C1 segment of cervical spinal cord (tissue), 14 donors: ENCODE results near the gene VAPB.

ENCODE experiments used
- DNase-seq, 14 donors: peaks; one replicate each; lab custom pipeline; 2025; lab: John Stamatoyannopoulos, UW

VAPB gene

GRCh38 chr20:58481481-58482021, 92.5 kb downstream of the VAPB start:
- DNase-seq = peak in 2 of 14 donors; percentile 6 to 21

- DNase-seq = no peak
Measured at GRCh38 chr20:58482416-58482815, 93.4 kb downstream of the VAPB start.

GRCh38 chr20:58483051-58483450, 94.0 kb downstream of the VAPB start:
- no peak for DNase-seq

- no peak for DNase-seq
Measured at GRCh38 chr20:58483470-58483869, 94.4 kb downstream of the VAPB start.

GRCh38 chr20:58485393-58485792, 96.4 kb downstream of the VAPB start:
- DNase-seq = no peak

- DNase-seq = no peak
Measured at GRCh38 chr20:58486207-58486606, 97.2 kb downstream of the VAPB start.

GRCh38 chr20:58492074-58492718, 103.2 kb downstream of the VAPB start:
- no peak for DNase-seq

- no peak for DNase-seq
Measured at GRCh38 chr20:58492795-58493524, 103.9 kb downstream of the VAPB start.

- DNase-seq = no peak
Measured at GRCh38 chr20:58494923-58495622, 106.0 kb downstream of the VAPB start.

- DNase-seq = no peak
Measured at GRCh38 chr20:58495623-58496428, 106.8 kb downstream of the VAPB start.

GRCh38 chr20:58496429-58496769, 107.4 kb downstream of the VAPB start:
- DNase-seq = no peak

GRCh38 chr20:58497076-58497641, 108.1 kb downstream of the VAPB start:
- DNase-seq = no peak

- DNase-seq = no peak
Measured at GRCh38 chr20:58497724-58498469, 108.9 kb downstream of the VAPB start.

- no peak for DNase-seq
Measured at GRCh38 chr20:58498470-58499068, 109.5 kb downstream of the VAPB start.

GRCh38 chr20:58500256-58500655, 111.2 kb downstream of the VAPB start:
- DNase-seq = no peak
